GM21576 (cell line): ENCODE measurements around the gene SLC66A2.
A peak's percentile ranks its signal among the peaks of the same experiment; 100 is the strongest.
"Not testable (repeated sequence)": the region's sequence is repeated elsewhere in the genome, so short reads cannot be mapped to it uniquely, and the experiment has no call there.

Experiments used
- ATAC-seq: cut with Tn5 transposase; IDR thresholded peaks from one replicate; pipeline ENCODE4 v1.9.1; 2021; ENCODE audit warnings: mild to moderate bottlenecking, moderate library complexity; ENCODE audit not compliant: unreplicated experiment

SLC66A2 gene

GRCh38 chr18:79951545-79952455 is at the start of gene SLC66A2:
SLC66A2 (minus strand) TSS chr18:79951653; CDS start chr18:79950926, 727 bp downstream.
- peak; percentile 63 for ATAC-seq

- ATAC-seq = no peak
These were observed 49.4 kb upstream of the SLC66A2 start for GRCh38 chr18:80000877-80001276.

GRCh38 chr18:79999701-80000100 is 48.2 kb upstream of the SLC66A2 start:
- ATAC-seq = not testable (repeated sequence)

GRCh38 chr18:79991494-79991893 is 40.0 kb upstream of the SLC66A2 start:
- ATAC-seq = no peak

- ATAC-seq = no peak
These were observed 37.7 kb upstream of the SLC66A2 start for GRCh38 chr18:79989195-79989497.

- peak; percentile 96 for ATAC-seq
These were observed 37.2 kb upstream of the SLC66A2 start, which contains the start of gene TXNL4A for GRCh38 chr18:79988451-79989194. TXNL4A (minus strand) TSS chr18:79988563; CDS start chr18:79988392, 171 bp downstream.

GRCh38 chr18:79988071-79988450 is 36.6 kb upstream of the SLC66A2 start:
- ATAC-seq = peak; percentile 61

- no peak for ATAC-seq
These were observed 36.1 kb upstream of the SLC66A2 start for GRCh38 chr18:79987566-79987965.

GRCh38 chr18:79986726-79987125 is 35.3 kb upstream of the SLC66A2 start:
- no peak for ATAC-seq

- no peak for ATAC-seq
These were observed 33.7 kb upstream of the SLC66A2 start for GRCh38 chr18:79985172-79985571.

- no peak for ATAC-seq
These were observed 32.3 kb upstream of the SLC66A2 start for GRCh38 chr18:79983793-79984192.

- no peak for ATAC-seq
These were observed 31.8 kb upstream of the SLC66A2 start for GRCh38 chr18:79983253-79983652.

- no peak for ATAC-seq
These were observed 31.3 kb upstream of the SLC66A2 start for GRCh38 chr18:79982736-79983135.

GRCh38 chr18:79980585-79980984 is 29.1 kb upstream of the SLC66A2 start:
- ATAC-seq = no peak

- no peak for ATAC-seq
These were observed 28.4 kb upstream of the SLC66A2 start for GRCh38 chr18:79979843-79980242.

GRCh38 chr18:79975985-79976680 is 24.7 kb upstream of the SLC66A2 start:
- no peak for ATAC-seq

- ATAC-seq = no peak
These were observed 23.6 kb upstream of the SLC66A2 start for GRCh38 chr18:79975043-79975442.

- ATAC-seq = no peak
These were observed 22.7 kb upstream of the SLC66A2 start for GRCh38 chr18:79974025-79974654.

GRCh38 chr18:79973517-79973916 is 22.1 kb upstream of the SLC66A2 start:
- no peak for ATAC-seq

GRCh38 chr18:79972720-79973119 is 21.3 kb upstream of the SLC66A2 start:
- ATAC-seq = no peak

- ATAC-seq = no peak
These were observed 20.5 kb upstream of the SLC66A2 start for GRCh38 chr18:79971986-79972385.
